Stimulated activated CD8-positive, alpha-beta memory T cell treated with anti-CD3 and anti-CD28 coated beads, Interleukin-2, amount 100 ng/mL, for 48 hours (primary cell): ENCODE results near the gene PIP4K2B.

ENCODE experiments used
- DNase-seq, 2 donors: peaks; one replicate each; pipeline ENCODE4 v3.0.0-alpha.2; 2020; ENCODE audit warnings: low read depth in 2 of 2

Gene PIP4K2B

DNA sequence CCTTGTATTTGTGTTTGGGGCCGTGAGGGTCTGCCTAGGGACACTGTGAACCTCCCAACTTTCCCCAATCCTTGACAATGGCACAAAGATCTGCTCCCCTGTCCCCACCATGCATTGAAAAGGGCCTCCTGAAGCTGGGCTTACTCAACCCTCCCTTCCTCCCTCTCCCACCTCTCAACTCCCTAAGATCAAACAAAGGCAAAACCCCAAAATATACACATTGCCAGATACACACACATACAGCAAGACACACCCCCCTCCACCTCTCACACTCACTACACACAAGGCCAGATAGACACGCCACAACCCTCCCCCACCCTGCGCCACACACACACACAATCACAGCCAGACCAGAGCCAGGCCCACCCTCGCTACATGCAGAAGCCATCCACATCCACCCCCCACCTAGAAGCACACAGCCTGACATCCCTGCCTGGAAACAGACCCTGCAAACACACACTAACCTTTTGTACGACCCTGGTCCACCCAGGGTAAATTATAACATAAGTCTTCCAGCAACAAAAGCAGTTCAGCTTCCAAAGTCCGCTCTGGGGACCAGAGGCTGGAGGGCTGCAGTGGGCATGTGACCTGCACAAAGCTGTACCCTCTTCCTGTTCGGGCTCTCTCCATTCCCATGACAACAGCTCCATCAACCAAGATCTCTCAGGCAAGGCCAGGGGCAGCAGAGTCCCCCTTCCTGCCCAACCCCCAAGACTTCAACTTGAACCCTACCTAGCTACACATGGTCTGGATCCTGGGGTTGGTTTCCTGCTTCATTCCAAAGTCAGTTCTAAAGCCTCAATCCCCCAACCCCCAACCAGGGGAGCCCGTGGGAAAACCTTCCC lies 53.1 kb downstream of the PIP4K2B start:
- DNase-seq, result no peak

DNA sequence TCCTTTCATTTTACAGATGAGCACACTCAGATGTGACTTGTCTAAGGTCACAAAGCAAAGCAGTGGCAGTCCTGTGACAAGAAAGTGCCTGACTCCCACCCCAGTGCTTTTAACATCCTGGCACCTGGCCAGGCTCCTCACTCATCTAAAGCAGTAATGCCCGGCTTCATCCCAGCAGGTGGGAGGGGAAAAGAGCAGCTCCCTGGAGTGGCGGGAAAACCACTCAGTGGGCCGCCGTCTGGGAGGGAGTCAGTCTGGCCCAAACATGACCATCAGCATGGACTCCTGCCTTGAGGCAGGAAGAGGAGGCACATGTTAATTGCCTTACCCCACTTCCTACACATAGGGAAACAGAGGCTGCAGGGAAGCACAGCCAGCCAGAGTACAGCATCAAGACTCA lies 53.8 kb downstream of the PIP4K2B start:
- no peak for DNase-seq

DNA sequence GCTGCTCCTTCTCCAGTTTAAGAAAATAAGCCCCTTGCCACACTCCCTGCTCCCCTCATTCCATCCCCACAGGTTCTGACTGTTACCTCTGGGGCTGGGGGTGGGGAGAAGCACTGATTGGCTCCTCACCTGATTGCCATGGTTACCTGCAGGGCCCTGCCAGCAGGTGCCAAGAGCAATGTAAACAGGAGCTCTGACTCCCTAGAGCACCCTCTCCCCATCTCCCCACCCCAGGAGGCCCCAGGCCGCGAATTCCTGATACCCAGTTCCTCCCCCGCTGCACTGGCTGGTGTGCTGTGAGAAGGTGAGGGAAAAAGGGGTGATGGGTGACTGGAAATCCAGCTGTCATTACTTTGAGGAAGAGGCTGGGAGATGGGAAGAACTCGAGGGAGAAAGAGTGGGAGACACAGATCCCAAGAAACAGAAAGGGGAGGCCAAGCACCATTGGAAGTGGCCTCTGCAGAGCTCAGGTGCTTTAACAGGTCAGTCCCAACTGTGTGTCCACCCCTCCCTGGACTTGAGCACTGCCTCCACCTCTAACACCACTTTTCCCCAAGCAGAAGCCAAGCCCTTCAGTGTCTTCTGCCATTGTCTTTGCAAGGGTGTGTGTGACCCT lies 55.7 kb downstream of the PIP4K2B start:
- no peak for DNase-seq

DNA sequence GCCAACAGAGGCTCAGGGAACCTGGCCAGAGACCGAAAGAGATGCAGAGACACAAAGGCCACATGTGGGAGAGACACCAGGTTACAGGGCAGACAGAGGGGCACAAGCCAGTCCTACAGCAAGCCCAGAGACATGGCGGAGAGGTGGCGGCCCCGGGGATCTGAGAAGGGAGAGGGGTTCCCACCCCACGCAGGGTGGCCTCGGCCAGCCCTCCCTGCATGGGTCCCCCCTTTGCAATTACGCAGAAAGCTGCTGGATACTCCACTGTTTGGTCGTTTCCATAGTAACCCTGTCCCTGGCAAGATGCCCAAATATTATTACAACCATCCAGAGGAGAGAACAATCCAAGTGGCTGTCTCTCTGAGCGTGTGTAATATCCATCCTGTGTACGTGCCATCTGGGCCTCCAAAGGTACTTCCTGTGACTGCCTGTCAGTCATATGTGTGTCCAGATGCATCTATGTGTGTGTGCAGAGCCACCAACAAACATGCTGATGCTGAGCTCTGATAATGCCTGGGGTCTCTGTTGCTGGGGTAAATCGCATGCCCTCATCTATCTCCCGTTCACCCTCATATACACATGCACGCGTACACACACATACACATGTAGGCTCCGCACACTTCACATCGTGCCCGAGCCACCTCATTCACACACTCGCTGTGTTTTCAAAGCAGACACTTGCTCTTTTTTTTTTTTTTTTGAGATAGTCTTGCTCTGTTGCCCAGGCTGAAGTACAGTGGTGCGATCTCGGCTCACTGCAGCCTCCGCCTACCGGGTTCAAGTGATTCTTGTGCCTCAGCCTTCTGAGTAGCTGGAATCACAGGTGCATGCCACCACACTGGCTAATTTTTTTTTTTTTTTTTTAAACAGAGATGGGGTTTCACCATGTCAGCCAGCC lies 56.7 kb downstream of the PIP4K2B start:
- no peak for DNase-seq

DNA sequence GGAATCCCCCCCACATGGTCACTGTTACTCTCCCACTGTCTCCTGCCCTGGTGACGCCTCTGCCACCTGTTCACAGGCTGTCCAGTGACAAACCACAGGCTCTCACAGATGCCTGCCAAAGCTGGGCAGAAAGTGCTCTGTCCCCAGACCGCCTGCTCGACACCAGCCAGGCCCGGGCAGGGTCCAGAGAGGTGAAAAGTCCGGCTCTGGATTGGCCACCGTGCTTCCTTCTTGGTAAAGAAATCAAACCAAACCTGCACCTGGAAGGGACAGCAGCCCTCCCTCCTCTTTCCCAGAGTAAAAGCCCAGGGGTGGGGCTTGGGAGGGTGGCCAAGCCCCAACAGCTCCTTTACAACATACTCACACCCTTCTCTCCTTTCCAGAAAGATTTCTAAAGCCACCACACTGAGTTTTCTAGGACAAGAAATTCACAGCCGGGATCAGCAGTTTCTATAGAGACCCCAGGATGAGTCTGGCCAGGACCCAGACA lies 57.4 kb downstream of the PIP4K2B start:
- DNase-seq, result no peak

DNA sequence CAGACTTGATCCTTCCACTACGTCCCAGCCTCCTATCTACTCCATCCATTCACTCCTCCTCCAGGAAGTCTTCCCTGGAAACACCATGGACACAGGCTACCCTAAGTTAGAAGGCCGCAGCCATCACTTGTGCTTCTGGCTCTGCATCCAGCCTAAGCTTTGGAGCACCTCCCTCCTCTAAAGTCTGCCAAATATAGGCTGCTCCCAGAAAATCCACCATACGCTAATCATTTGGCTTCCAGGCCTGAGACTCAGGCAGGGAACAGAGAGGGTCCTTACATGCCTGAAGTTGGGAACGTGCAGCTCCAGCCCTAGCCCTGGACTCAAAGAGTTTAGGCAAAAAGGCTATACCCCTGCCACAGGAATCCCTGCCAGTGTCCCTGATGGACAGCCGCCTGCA lies 57.9 kb downstream of the PIP4K2B start:
- DNase-seq, result no peak

DNA sequence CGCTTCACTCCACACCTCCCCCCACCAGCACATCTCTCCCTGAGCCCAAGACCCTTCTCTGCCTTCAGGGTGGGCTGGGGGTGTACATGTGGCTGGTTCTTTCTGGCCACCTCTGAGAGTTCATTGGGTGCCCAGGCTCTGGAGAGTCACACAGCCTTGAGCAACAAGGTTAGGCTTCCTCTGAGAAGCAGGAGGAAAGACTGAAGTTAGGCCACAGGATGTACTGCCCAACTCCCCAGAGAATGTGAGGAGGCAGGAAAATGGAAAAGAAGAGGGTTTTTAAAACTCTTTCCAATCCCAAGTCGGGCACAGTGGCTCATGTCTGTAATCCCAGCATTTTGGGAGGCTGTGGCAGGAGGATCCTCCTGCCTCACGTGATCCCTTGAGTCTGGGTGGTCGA lies 58.5 kb downstream of the PIP4K2B start:
- DNase-seq, result no peak

DNA sequence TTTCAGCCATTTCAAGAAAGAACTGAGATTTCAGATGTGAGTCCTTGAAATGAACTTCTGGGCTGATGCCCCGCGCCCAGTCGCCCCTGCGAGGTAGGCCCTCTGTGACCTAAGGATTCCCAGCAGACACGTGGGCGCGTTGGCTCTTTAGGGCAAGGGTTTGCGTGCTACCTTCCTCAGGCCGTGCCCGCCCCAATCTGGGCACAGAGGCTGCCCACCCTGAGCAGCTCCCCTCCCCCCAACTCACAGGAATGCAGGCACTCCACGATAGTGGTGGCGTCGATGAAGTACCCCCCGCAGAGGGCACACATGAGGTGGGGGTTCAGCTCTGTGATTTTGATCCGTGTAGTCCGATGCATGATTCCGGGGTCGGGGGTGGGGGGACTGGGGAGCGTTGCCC lies 59.3 kb downstream of the PIP4K2B start:
- no peak for DNase-seq

DNA sequence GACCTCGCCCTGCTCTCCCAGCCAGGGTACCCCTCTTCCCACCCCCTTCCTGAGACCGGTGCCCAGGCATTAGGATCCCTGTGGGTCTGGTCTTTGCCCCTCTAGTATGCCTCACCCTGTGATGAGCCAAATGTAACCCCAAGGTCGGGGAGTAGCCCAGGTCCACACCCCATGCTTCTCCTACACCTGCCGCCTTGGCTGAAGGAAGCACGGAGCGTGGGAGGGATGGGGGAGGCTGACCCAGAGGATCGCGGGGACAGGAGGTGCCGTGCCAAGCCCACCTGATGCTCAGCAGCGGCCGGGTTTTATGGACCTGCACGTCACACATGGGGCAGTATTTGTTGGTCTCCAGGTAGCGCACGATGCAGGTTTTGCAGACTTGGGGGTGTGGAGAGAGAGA lies 60.1 kb downstream of the PIP4K2B start:
- no peak for DNase-seq

DNA sequence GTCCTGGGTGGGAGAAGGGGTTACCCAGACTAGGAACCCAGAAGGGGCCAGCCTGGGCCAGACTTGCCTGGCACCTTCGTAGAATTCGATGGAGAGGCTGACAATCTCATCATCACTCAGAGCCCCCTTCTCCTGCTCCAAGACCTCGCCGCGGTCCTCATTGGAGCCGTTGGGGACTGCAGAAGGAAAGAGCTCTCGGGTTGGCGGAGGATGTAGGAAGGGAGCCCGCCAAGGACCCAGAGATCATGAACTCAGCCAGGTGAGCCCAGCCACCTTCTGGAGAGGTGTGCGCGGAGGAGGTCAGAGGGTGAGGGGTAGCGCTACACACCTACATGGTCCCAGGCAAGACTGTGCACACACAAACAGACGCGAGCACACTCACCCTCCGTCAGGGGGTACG lies 60.7 kb downstream of the PIP4K2B start:
- DNase-seq, result no peak

DNA sequence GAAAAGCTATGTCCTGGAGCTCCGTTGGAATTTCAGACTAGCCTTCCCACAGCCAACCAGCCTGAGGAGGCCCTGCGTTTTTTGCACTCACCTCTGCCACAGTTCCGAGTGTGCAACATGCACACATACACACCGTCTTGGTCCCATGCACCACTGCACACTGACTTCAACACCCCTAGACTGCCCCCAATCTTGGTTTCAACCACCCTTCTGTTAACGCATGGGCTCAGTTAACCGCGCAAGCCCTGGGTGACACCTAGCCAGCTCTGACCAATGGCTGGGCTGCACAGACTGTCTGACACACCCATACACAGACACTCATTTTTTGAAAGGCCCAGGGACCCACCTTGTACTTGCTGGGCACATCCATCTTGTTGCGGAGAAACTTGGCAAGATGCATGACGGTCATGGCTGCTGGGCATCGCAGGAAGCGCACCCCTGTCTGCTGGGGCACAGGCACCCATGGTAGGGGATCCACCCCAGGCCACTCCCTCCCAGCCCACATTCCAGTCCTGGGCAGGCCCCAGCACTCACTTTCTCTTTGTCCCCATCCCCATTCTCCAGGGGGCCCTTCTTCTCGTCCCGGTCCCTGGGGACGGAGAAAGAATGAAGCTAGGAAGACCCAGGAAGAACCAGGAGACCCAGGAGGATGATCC lies 61.2 kb downstream of the PIP4K2B start:
- DNase-seq, result no peak

DNA sequence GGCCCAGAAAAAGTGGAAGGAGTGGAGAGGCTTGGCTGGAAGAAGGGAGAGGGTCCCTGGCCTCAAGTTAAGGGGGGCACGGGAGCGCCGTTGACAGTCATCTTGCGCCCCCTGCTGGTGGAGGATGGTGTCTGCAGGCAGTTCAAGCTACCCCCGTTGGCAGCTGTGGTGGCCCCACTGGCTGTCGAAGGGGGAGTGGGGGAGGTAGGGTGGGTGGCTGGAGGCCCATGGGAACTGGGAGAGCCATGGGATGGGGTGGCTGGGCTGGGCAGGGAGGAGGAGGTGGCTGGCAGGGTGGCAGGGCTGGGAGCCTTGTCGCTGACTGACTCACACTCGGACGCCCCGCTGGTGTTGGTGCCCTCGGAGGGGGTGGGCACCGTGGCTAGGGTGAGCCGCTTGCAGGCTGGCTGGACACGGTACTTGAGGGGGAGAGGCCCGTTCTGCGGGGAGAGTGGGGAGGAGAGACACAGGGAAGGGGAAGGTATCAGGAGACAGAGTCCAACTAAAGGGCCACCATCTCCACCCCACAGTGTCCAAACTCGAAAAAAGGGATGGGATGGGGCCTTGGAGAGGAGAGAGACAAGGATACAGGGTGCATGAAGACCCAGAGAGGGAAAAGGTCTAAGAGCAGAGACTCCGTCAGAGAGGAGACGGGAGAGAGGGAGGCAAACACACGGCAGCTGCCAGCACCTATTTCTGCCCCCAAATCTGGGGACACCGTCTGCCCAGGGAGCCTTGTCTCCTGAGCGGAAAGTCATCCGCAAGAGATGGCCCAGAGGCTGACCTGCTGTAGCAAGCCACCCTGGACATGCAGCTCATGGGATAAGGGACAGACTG lies 64.0 kb downstream of the PIP4K2B start:
- peak; percentile 66 to 70 for DNase-seq

DNA sequence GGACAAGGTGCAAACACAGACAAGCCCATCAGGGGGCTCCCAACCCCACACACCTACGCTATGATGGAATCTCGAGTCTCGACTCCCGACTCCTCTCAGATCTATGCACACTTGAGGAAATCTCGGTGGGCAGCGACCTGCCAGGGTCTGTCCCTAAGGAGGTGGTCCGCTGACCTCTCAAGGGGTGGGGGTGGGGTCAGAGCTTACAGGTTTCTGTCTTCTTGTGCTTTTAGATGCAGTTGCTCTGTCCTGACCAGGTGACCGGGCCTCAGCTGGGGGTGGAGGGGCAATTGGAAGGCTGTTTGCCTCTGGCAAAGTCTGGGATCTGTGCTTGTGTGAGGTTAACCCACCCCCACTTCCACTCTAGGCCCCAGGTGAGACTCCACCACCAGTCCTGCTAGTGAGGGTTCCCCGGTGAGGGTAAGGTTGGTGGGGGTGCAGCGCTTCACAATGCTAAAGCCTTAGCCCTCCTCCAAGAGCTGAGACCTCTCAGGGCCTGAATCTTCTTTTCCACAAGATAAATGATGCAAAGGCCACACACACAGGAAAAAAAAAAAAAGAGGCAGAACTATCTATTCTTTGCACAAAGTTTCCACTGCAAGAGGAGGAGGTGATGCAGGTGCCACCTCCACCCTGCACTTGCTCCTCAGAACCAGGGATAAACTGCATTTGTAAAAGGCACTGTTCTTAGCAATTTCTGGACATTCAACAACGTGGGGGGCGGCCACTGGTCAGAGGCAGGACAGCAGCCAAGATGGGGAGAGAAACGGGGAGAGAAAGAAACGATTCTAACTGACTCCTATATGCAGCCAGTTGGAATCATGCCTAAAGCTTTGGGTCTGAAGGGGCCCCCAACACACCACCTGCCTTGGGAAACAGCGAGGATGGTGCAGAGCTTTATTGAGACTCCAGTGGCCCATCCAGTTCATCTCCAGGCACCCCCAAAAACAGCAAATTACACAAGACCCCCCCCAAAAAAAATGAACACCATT lies 65.1 kb downstream of the PIP4K2B start:
- no peak for DNase-seq

DNA sequence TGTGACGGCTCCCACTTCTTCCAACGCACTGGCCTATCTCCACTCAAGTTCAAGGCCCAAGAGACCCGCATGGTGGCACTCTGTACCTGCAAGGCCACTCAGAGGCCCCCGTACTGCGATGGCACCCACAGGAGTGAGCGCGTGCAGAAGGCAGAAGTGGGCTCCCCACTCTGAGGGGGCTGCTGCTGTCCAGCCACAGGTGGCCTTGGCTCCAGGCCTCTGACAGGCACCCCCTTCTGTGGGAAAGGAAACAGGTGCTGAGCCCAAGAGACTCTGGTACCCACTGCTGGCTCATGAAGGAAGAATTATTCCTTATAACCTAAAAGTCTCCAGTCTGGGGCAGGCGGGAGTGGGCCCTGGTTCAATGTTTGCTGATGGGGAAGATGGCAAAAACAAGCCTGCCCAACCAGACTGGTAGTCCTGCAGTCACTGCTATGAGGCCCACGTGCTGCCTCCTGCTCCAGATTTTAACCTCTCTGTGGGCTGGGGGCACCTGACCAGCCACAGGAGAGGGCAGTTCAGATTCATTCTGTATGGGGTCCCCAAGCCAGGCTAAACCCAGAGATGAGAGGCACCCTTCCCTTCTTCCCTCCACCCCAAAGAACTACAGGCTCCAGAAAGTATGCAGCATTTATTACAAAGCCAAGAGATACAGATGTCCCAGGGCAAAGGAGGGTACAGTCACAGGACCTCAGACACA lies 65.9 kb downstream of the PIP4K2B start:
- no peak for DNase-seq

DNA sequence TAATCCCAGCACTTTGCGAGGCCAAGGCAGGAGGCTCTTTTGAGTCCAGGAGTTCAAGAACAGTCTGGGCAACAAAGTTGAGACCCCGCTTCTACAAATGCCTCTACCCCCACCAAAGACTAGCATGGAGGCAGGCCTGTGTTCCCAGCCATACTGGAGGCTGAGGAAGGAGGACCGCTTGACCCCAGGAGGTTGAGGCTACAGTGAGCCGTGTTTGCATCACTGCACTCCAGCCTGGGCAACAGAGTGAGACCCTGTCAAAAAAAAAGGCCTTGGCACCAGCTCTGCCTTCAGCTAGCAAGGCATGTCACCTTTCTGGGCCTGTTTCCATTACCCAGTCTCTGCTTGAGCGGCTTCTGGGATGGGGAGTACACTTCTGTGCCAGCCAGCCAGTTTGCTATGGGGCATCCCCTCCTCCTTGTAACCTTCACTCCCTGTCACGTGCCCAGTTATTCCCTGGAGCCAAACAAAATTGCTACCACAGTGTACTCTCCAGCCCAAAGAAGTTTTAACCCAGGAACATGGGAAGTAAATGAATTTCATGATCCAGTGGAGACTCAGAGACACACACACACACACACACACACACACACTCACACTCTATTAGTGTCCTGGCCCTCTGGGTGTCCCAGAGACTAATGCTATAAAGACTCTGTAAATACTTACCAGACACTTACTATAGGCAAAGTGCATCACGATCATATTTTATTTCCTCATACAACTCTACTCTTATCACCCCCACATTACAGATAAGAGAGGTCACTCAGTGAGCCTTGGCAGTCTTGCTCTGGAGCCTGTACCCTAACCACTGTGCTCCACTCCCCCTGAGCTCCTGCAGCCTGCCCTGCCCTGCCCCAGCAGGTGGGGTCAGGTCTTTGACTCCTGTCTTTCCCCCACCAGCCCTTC lies 66.7 kb downstream of the PIP4K2B start:
- DNase-seq, result no peak

DNA sequence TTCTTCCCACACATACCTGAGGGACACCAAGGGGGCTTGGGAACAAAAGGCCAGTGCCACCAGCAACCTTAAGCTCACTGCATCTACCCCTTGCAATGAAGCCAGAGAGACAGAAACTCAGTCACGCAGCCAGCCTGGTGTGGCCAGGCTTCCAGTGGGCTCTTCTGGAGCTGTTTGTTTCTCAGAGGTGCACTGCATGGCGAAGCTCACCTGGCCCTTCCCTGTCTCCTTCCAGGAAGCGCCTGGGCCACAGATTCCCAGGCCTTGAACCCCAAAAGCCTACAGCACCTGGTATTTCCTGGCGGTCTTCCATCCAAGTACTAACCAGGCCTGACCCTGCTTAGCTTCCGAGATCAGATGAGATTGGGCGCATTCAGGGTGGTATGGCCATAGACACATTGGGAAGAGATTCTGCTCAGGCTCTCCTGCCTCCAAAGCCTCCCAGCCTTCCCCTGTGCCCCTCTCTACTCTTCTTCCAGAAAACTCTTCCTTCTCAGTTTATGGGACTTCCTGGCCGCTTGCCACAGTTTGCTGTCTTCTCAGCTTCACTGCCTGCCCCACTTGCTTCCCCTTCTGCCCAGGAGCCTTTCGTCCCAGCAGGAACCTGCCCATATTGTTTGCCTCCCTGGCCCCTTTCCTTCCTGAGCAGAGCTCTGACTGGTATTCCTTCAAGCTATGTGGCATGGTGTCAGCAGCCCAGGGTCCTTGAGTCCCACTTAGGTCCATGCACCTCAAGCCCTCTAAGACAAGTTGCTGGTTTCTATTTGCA lies 67.6 kb downstream of the PIP4K2B start:
- no peak for DNase-seq
